Body of pancreas (tissue), 4 donors: ENCODE measurements around the gene M1AP.

Experiments
- POLR2A ChIP-seq, 3 donors: fragments of 450-650 bp; IDR thresholded peaks; one replicate each; pipeline ENCODE4 v1.6.1; 2016; ENCODE audit warnings: antibody characterized with exemption in 3 of 3, mild to moderate bottlenecking in 2 of 3
- TF ChIP-seq, protein P1 (sequence below), 7 experiments: fragments of 450-650 bp in 4 of 7; fragments of 200-600 bp in 3 of 7; sonication (generic) in 3 of 7; IDR thresholded peaks; one replicate each; pipeline ENCODE4 v1.5.1; 2016 to 2019; ENCODE audit warnings: antibody characterized with exemption in 7 of 7

DNA sequence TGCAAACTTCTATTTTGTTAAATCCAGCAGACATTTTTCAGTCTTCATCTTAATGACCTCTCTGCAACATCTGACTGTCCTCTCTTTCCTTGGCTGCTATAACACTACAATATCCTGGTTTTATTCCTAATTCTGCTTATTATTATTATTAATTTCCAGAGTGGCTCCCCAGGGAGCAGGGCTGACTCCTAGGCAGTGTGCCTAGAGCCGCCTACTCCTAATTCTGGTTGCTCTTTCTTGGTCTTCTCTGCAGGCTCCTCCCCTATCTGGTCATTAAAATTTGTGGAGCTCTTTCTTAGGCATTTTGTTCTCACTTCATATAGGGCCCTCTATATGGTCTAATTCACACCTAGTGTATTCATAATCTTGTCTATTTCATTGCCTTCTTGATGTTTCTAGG, 105.2 kb downstream of the M1AP start:
- TF ChIP-seq, protein P1, sequence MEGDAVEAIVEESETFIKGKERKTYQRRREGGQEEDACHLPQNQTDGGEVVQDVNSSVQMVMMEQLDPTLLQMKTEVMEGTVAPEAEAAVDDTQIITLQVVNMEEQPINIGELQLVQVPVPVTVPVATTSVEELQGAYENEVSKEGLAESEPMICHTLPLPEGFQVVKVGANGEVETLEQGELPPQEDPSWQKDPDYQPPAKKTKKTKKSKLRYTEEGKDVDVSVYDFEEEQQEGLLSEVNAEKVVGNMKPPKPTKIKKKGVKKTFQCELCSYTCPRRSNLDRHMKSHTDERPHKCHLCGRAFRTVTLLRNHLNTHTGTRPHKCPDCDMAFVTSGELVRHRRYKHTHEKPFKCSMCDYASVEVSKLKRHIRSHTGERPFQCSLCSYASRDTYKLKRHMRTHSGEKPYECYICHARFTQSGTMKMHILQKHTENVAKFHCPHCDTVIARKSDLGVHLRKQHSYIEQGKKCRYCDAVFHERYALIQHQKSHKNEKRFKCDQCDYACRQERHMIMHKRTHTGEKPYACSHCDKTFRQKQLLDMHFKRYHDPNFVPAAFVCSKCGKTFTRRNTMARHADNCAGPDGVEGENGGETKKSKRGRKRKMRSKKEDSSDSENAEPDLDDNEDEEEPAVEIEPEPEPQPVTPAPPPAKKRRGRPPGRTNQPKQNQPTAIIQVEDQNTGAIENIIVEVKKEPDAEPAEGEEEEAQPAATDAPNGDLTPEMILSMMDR (IDR thresholded peaks at IDR 0.05) = no peak
- TF ChIP-seq POLR2A (IDR thresholded peaks at IDR 0.05) = no peak
